ENCODE results near the gene BCL7C. TPM values are rescaled to one million over a fixed set of nuclear protein-coding genes. Genes with fewer than 3 reads are reported as not detected.

BCL7C gene
- total RNA-seq, 1 experiment from 2014 or later: 44.9 TPM

GRCh38 chr16:30850246-30850645, 43.6 kb downstream of the BCL7C start:
- ChIA-PET POLR2A (no interaction called here), CTCF (no interaction called here), RAD21 (ENCODE audit: low non-redundant PET in 1 of 2, low total read pairs in 2 of 2, uncharacterized antibody in 2 of 2, unreplicated experiment in 2 of 2) (no interaction called here)
- no peak overlapping the region for H2AFZ ChIP-seq (ENCODE audit: low read depth, low read length, poor library complexity, severe bottlenecking)
- intact Hi-C loops (cut with micrococcal nuclease): loop anchor here (5.0 kb wide), 1 partner anchor 33 kb away; no protein-coding TSS in a partner anchor
- BruUV-seq (replicated peaks): no TSS peak
- H3K9ac ChIP-seq (ENCODE audit: low read length): no peak overlapping the region
- no peak overlapping the region for H3K4me2 ChIP-seq (ENCODE audit: low read length)
- DNase-seq (ENCODE audit: low read depth, low spot score): no peak
- ATAC-seq: no peak
- no peak overlapping the region for H3K4me3 ChIP-seq (replicated peaks in 1 of 2; ENCODE audit: low read depth in 1 of 2, low read length in 2 of 2)
- no peak overlapping the region for H3K27ac ChIP-seq (ENCODE audit: low read depth, low read length)
- no peaks in the 10 kb centered on the region for H3K79me2 ChIP-seq (ENCODE audit: insufficient read depth, low read length)
- TF ChIP-seq TCF7L2 (IDR thresholded peaks at IDR 0.05; ENCODE audit: borderline replicate concordance, extremely low read depth, insufficient read depth, insufficient read length): no peak
- H3K9me3 ChIP-seq (ENCODE audit: control insufficient read depth in 1 of 2, insufficient read depth in 1 of 2, low read depth in 1 of 2, low read length in 2 of 2): no peaks in the 10 kb centered on the region
- no peaks in the 10 kb centered on the region for H3K36me3 ChIP-seq (ENCODE audit: control insufficient read depth in 1 of 2, insufficient read depth in 2 of 2, low read length in 2 of 2)
- no peaks in the 10 kb centered on the region for H3K27me3 ChIP-seq (ENCODE audit: insufficient read depth, low read length)
- H4K20me1 ChIP-seq (ENCODE audit: insufficient read depth): no peaks in the 10 kb centered on the region
- H3K4me1 ChIP-seq (ENCODE audit: control insufficient read depth in 1 of 2, insufficient read depth in 2 of 2, low read length in 2 of 2): no peaks in the 10 kb centered on the region
- no peaks in the 10 kb centered on the region for H3K9me2 ChIP-seq (ENCODE audit: insufficient read depth)

- H3K9ac ChIP-seq (ENCODE audit: low read length): no peak overlapping the region
- POLR2A ChIA-PET: no interaction called here
- TF ChIP-seq ATF3 (IDR thresholded peaks at IDR 0.05) (no peak), SP1 (IDR thresholded peaks at IDR 0.05; ENCODE audit: low read depth) (no peak), CEBPB (IDR thresholded peaks at IDR 0.05; ENCODE audit: low read depth) (no peak), POLR2A (IDR thresholded peaks at IDR 0.05; ENCODE audit: borderline replicate concordance, extremely low read depth, insufficient read depth, insufficient read length) (no peak), ZNF274 (IDR thresholded peaks at IDR 0.05; ENCODE audit: low read depth, low read length) (no peak)
- CTCF ChIA-PET: interaction anchor here (1.0 kb wide), 1 partner anchor 55 kb away, joined by 3 read pairs; no protein-coding TSS in a partner anchor
- H2AFZ ChIP-seq (ENCODE audit: low read depth, low read length, poor library complexity, severe bottlenecking): no peak overlapping the region
- DNase-seq (ENCODE audit: low read depth, low spot score): no peak
- no peak overlapping the region for H3K27ac ChIP-seq (ENCODE audit: low read depth, low read length)
- H4K20me1 ChIP-seq (ENCODE audit: insufficient read depth): no peaks in the 10 kb centered on the region
- H3K9me3 ChIP-seq (ENCODE audit: control insufficient read depth in 1 of 2, insufficient read depth in 1 of 2, low read depth in 1 of 2, low read length in 2 of 2): no peaks in the 10 kb centered on the region
- ATAC-seq: no peak
- H3K4me1 ChIP-seq (ENCODE audit: control insufficient read depth in 1 of 2, insufficient read depth in 2 of 2, low read length in 2 of 2): peaks cover 0 to 7% of the 10 kb centered on the region in 2 experiments; a peak in 1 of 4 replicates
- no peaks in the 10 kb centered on the region for H3K9me2 ChIP-seq (ENCODE audit: insufficient read depth)
- H3K4me3 ChIP-seq (replicated peaks in 1 of 2; ENCODE audit: low read depth in 1 of 2, low read length in 2 of 2): no peak overlapping the region
- no TSS peak for BruUV-seq (replicated peaks)
- H3K27me3 ChIP-seq (ENCODE audit: insufficient read depth, low read length): no peaks in the 10 kb centered on the region
- no peaks in the 10 kb centered on the region for H3K36me3 ChIP-seq (ENCODE audit: control insufficient read depth in 1 of 2, insufficient read depth in 2 of 2, low read length in 2 of 2)
- no peak overlapping the region for H3K4me2 ChIP-seq (ENCODE audit: low read length)
- intact Hi-C loops (cut with micrococcal nuclease): no loop called here
- RAD21 ChIA-PET (ENCODE audit: low non-redundant PET in 1 of 2, low total read pairs in 2 of 2, uncharacterized antibody in 2 of 2, unreplicated experiment in 2 of 2): no interaction called here
- no peaks in the 10 kb centered on the region for H3K79me2 ChIP-seq (ENCODE audit: insufficient read depth, low read length)
These were observed 47.1 kb downstream of the BCL7C start for GRCh38 chr16:30846649-30847402.

Data from HCT116 (cell line).